HepG2 (cell line): ENCODE data around the gene HBS1L.
A peak's percentile ranks its signal among the peaks of the same experiment; 100 is the strongest.

Source experiments
- CREB1 ChIP-seq, 2 experiments: fragments of 450-650 bp in 1 of 2; IDR thresholded peaks; 2 replicates each; pipeline ENCODE4 v1.6.1; 2016 to 2017; ENCODE audit warnings: control low read depth in 1 of 2, mild to moderate bottlenecking in 1 of 2, missing compliant biosample characterization in 1 of 2, missing genetic modification characterization in 1 of 2
- EZH2 ChIP-seq: conservative IDR thresholded peaks from 2 replicates; pipeline ENCODE4 v1.6.1; 2012; ENCODE audit warnings: mild to moderate bottlenecking, low read depth, low read length, moderate library complexity
- KDM3A ChIP-seq: IDR thresholded peaks from 2 replicates; pipeline ENCODE4 v1.6.1; 2018; ENCODE audit warnings: low read depth, missing compliant biosample characterization
- RXRA ChIP-seq: sonication (generic); formaldehyde crosslinking; IDR thresholded peaks from 2 replicates; pipeline ENCODE4 v1.5.1; 2020; ENCODE audit warnings: missing genetic modification reagents
- SP2 ChIP-seq: sonication (generic); formaldehyde crosslinking; IDR thresholded peaks from 2 replicates; pipeline ENCODE4 v1.5.1; 2020; ENCODE audit warnings: mild to moderate bottlenecking, missing genetic modification reagents
- ZBTB21 ChIP-seq: sonication (generic); formaldehyde crosslinking; IDR thresholded peaks from 2 replicates; pipeline ENCODE4 v1.4.0; 2020; ENCODE audit warnings: missing genetic modification reagents
- TF ChIP-seq, protein P1 (sequence below): sonication (generic); formaldehyde crosslinking; IDR thresholded peaks from 2 replicates; pipeline ENCODE4 v1.5.0; 2020; ENCODE audit warnings: mild to moderate bottlenecking, missing genetic modification reagents, moderate library complexity
- TF ChIP-seq, protein P2 (sequence below): sonication (generic); formaldehyde crosslinking; IDR thresholded peaks from 2 replicates; pipeline ENCODE4 v1.4.0; 2020; ENCODE audit warnings: mild to moderate bottlenecking, low read depth, missing genetic modification reagents
- TF ChIP-seq, protein P3 (sequence below): IDR thresholded peaks from 2 replicates; pipeline ENCODE4 v1.6.1; 2012; ENCODE audit warnings: inconsistent platforms

DNA sequence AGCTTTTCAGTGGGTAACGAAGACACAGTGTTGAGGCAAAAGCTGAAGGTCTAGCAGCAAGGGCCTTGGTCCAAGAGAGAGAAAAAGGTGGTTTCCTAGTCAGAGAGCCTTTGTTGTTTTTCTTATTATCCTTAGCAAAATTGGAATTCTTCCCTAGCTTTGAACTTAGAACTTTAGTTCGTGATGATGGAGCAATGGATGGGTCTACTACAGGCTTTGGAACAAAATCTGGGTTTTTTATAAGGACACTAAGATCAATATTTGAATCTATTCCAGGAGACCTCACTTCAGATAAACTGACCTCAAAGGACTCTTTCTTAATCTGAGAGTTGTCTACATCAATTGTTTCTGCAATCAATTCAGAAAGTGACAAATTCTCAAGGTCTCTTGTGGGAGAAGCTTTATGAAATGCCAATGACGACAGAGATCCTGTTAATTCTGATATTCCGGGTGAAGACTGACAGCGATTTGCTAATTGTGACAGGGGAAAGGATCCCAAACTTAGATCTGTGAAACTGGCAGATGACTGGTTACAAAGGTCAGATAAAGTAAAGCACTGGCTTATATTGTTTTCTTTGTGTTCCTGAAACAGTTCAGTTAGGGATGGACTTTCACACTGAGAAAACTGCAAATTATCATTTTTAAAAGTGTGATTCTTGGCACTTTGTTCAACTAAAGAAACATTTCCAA is 17.7 kb downstream of the HBS1L start:
- no peak for TF ChIP-seq RXRA (CRISPR knock-in tag)
- TF ChIP-seq, protein P1, sequence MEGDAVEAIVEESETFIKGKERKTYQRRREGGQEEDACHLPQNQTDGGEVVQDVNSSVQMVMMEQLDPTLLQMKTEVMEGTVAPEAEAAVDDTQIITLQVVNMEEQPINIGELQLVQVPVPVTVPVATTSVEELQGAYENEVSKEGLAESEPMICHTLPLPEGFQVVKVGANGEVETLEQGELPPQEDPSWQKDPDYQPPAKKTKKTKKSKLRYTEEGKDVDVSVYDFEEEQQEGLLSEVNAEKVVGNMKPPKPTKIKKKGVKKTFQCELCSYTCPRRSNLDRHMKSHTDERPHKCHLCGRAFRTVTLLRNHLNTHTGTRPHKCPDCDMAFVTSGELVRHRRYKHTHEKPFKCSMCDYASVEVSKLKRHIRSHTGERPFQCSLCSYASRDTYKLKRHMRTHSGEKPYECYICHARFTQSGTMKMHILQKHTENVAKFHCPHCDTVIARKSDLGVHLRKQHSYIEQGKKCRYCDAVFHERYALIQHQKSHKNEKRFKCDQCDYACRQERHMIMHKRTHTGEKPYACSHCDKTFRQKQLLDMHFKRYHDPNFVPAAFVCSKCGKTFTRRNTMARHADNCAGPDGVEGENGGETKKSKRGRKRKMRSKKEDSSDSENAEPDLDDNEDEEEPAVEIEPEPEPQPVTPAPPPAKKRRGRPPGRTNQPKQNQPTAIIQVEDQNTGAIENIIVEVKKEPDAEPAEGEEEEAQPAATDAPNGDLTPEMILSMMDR (CRISPR knock-in tag): no peak
- TF ChIP-seq EZH2: no peak
- TF ChIP-seq CREB1 (IDR thresholded peaks at IDR 0.05): peak; percentile 36; the same call in 1 of the 2 replicates
- TF ChIP-seq CREB1 (CRISPR knock-in tag; IDR thresholded peaks at IDR 0.05): peak; percentile 49; the same call in 1 of the 2 replicates
- TF ChIP-seq SP2 (CRISPR knock-in tag): no peak
- no peak for TF ChIP-seq KDM3A (CRISPR knock-in tag)
- TF ChIP-seq, protein P2, sequence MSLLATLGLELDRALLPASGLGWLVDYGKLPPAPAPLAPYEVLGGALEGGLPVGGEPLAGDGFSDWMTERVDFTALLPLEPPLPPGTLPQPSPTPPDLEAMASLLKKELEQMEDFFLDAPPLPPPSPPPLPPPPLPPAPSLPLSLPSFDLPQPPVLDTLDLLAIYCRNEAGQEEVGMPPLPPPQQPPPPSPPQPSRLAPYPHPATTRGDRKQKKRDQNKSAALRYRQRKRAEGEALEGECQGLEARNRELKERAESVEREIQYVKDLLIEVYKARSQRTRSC (CRISPR knock-in tag): no peak
- no peak for TF ChIP-seq ZBTB21 (CRISPR knock-in tag)
- TF ChIP-seq, protein P3, sequence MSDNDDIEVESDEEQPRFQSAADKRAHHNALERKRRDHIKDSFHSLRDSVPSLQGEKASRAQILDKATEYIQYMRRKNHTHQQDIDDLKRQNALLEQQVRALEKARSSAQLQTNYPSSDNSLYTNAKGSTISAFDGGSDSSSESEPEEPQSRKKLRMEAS: no peak
